ENCODE data around the gene AKAP13.
"Not testable (repeated sequence)": the region's sequence is repeated elsewhere in the genome, so short reads cannot be mapped to it uniquely, and the experiment has no call there.

Gene AKAP13

GRCh38 chr15:85475317-85475701 lies 94.9 kb downstream of the AKAP13 start:
- no peak for DNase-seq (ENCODE audit: low read depth, low spot score)

DNA sequence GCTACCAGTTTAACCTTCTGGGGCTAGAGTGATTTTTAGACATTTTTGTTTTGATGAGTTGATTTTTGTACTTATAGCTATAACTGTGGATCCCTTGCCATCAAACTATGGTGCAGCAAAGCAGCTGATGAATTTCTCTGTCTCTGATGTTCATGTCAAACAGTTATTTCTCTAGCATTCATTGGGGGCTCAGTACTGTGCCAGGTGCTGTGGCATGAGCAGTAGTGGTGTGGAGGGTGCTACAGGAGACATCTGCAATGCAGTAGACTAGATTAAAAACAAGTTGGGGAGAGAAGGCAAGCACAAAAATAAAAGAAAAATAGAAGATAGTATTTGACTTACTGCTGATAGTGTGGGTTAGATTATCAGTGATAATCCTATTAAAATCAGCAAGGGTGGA lies 95.3 kb downstream of the AKAP13 start:
- no peak for DNase-seq (ENCODE audit: low read depth, low spot score)

DNA sequence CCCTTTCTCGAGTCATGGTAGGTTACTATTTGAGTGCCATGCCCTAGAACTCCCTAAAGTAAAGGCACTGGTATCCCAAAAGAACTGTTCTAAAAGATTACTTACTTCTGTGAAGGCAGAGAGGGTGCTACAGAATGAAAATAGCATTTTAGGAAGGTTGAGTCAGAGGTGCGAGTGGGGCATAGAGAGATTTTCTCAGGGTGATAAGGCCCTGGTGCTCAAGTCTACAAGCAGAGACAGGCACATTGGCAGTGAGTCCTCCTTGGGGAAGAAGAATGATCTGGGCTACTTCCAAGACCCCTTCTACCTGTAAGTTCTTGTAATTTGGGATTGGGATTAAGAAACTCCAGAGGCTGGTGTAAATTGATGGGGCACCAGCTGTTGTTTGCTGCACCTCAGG lies 96.7 kb downstream of the AKAP13 start:
- no peak for DNase-seq (ENCODE audit: low read depth, low spot score)

DNA sequence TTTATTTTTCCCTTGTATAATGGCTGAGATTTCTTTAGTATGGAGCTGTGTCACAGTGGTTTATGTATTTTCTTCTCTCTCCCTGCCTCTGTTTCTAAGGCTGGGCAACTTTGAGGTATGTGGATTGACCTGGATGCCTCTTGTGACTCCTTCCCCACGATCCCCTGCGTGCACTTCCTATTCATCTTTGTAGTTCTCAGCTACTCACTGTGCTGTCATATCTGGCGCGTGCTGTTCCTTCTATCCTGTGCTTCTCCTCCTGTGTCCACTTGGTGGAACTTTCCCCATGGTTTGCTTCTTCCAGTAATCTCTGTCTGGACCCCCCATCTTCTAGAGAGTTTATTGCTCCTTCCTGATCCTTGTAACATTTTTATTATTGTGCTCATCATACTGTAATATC lies 97.3 kb downstream of the AKAP13 start:
- DNase-seq (ENCODE audit: low read depth, low spot score), result no peak

DNA sequence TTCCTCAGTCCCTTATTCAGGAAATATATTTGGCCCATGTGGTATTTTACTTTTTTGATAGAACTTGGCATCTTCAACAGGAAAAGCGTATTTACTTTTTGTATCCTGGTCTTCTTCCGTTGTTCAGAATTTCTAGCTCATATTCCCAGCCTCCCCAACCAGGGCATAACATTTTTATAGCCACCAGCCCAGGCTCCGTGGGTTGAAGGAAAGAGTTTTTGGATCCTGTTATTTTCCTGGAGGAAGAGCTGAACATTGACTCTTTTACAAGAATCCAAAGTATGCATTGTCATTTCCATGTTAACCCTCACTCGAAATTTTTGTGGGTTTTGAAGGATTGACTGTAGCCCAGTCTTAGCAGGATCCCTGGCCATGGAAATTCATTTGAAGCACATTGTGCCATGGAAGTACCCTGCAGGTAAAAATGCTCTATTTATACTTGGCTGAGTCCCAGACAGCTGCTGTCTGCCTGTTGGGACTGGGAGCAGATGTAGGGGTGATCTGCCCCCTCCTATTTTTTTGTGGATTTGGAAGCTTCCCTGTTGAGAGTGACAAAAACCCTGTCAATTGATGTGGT lies 98.8 kb downstream of the AKAP13 start:
- no peak for DNase-seq (ENCODE audit: low read depth, low spot score)

DNA sequence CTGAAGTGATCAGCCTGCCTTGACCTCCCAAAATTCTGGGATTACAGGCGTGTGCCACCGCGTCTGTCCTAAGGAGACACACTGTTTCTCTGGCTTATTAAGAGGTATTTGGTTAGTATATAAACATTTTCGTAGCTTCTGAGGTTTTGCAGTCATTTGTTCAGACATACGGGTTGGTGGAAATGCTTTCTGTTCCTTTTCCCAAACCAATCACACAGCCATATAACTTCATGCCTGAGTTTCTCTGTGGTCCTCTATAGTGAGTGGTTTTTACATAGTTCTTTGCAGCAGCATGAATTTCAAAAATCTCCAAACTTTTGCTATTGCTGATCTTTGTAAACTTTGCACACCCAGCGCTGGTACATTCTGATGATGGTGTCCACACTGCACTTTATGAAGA lies 100.5 kb downstream of the AKAP13 start:
- DNase-seq (ENCODE audit: low read depth, low spot score), result no peak

DNA sequence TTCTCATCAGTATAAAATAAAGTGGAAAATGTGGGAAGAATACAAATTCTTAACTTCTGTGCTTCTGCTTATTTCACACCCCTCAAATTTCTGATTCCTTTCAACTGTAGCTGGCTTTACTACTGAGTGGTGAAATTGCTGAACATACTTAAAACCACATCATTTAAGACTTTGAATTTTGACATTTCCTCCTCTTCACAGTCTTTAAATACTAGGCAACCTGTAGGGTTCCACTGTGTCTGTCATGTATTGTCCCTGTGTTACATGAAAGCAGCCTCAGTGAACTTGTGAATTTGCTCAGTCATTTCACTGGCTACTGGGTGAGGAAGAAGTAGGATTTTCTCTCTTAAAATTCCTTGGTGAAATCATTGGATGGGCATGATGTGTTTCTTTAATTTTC lies 101.1 kb downstream of the AKAP13 start:
- DNase-seq (ENCODE audit: low read depth, low spot score), result not testable (repeated sequence)

DNA sequence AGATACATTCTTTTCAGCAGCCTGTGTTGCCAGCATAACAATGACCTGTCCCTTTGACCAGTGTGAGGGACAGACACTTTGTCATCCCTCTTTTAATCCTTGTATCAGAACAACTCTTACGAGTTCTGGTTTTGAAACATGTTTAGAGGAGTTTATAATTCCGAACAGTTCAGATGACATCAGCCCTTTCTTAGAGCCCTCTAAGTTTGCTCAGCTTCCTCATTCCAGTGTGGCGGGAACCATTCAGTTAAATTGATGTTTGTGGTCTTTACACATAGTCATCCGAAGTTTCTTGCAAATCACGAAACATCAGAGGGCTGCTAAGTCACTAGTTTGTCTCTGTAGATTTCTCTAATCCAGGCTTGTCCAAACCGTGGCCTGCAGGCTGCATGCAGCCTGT lies 102.5 kb downstream of the AKAP13 start:
- DNase-seq (ENCODE audit: low read depth, low spot score), result no peak

- not testable (repeated sequence) for DNase-seq (ENCODE audit: low read depth, low spot score)
These were observed 103.6 kb downstream of the AKAP13 start for GRCh38 chr15:85483955-85484354.

DNA sequence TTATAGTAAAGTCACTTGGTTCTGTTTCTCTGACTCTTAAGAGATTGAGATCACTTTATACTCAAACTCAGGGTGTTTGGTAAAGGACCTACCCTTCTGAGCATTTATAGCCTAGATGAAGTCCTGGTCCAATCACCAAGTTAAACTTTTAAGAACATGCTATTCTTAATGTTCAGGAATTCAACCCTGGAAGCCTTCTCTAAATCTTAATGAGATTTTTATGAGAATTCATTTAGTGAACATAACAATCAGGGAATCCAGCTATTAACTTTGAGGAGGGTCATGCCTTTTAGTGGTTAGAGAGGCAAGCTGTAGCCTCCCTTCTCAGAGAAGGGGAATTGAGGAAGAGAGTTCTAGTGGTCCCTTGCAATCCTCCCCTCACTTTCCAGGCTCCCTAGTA lies 104.5 kb downstream of the AKAP13 start:
- DNase-seq (ENCODE audit: low read depth, low spot score), result not testable (repeated sequence)

DNA sequence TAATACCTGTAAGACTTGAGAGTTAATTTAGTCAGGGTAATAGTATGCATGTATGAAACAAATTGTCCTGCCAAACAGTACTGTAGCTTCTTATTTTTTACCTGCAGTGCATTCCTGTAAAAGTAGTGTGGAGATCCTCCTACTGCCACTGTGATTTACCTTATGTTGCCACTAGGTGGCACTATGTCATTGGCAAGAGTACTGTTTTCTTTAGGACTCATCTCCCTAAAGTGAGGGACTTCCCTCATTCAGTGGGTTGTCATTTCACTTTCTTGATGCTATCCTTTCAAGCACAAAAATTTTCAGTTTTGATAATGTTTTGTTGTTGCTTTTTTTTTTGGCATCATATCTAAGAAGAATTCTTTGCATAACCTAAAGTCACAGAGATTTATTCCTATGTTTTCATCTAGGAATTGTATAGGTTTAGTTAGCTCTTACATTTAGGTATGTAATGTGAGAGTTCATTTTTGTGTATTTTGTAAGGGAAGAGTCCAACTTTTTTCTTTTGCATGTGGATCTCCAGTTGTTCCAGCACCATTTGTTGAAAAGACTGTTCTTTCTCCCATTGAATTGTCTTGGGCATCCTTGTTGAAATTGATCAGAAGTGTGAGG lies 105.7 kb downstream of the AKAP13 start:
- DNase-seq (ENCODE audit: low read depth, low spot score), result peak; percentile 44

DNA sequence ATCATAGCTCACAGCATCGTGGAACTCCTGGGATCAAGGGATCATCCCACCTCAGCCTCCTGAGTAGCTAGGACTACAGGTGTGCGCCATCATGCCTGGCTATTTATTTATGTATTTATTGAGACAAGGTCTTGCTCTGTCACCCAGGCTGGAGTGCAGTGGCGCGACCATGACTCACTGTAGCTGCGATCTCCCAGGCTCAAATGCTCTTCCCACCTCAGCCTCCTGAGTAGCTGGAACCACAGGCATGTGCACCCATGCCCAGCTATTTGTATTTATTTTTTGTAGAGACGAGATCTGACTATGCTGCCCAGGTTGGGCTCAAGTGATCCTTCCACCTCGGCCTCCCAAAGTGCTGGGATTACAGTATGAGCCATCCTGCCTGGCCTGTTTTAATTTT lies 107.4 kb downstream of the AKAP13 start:
- DNase-seq (ENCODE audit: low read depth, low spot score), result not testable (repeated sequence)

DNA sequence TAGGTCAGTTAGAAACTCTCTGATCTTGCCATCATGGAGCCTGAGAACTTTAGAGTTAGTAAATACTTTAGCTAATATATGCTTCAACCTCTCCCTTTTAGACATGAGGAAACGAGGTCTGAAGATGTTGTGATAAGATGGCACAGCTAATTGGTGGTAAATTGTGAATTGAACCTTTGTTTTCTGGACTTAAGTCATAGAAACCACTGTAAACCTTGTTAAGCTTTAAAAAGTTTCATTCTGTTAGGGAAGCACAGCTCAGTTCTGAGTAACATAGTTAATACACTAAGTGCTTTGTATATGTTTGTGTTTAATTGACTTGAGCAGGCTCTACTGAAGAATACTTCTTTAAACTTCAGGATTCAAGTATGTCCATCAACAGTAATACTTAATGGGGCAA lies 108.6 kb downstream of the AKAP13 start:
- DNase-seq (ENCODE audit: low read depth, low spot score), result no peak

DNA sequence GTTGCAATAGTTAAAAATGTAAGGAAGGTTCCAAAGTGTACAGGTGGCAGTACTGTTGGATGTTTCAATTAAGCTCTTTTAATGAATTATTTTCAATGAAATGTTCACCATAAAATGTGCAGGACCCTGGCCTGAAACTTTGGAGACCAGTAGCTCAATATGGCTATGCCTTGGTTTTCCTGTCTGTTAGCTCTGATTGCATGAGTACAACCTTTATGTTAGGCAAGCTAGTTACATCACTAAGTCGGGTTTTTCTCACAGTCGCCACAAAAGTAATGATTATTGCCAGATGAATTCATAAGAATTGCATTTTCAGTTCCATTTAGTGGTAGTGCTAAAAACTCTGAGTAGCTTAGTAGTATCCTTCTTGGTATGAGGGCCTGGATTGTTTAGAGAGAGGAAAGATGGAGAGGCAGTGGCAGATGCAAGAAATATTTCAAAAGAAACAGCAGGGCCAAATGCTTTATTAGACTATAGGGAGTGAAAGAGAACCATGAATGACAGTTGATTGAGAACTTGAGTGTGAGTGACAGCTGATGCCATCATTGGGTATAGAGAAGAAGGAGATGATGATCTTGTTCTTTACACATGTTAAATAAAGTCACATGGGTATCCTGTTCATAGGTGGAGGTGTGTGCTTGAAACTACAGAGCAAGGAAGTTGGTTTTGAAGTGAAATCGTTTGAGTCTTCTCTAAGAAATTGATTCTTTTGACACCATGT lies 109.5 kb downstream of the AKAP13 start:
- no peak for DNase-seq (ENCODE audit: low read depth, low spot score)

DNA sequence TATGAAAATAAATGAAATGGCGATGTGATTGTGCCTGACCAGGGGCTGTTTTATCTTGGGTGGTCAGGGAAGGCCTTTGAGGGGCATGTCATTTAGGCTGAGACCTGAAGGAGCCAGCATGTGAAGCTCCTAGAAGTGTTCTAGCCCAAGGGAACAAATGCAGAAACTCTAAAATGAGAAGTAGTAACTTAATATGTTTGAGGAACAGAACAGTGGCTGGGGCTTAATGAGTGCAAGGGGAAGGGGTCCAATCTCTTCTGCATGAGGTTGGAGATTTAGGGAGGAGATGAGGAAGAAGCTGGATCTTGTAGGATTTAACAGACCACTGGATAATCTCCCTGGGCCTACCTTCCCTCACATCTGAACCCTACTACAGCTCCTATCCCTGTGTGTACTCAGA lies 110.5 kb downstream of the AKAP13 start:
- DNase-seq (ENCODE audit: low read depth, low spot score), result no peak

- DNase-seq (ENCODE audit: low read depth, low spot score), result no peak
These were observed 111.3 kb downstream of the AKAP13 start for GRCh38 chr15:85491691-85492090.

DNA sequence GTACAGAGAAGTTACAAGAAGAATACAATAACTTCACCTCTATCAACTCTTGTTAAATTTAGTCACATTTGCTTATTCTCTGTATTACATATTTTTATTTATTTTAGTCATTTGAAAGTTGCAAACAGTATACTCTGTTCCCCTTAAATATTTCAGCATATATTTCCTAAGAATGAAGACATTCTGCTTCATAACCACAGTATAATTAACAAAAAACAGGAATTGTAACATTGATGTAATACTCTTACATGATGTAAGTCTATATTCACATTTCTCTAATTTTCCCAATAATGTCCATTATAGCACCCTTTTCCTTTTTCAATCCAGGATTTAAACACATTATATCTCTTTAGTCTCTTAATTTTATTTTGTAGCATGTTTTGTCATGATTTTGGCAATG lies 112.0 kb downstream of the AKAP13 start:
- no peak for DNase-seq (ENCODE audit: low read depth, low spot score)

- DNase-seq (ENCODE audit: low read depth, low spot score), result no peak
These were observed 112.9 kb downstream of the AKAP13 start for GRCh38 chr15:85493260-85493659.

- DNase-seq (ENCODE audit: low read depth, low spot score), result peak; percentile 54
These were observed 113.8 kb downstream of the AKAP13 start for GRCh38 chr15:85494048-85494777.

- DNase-seq (ENCODE audit: low read depth, low spot score), result no peak
These were observed 114.7 kb downstream of the AKAP13 start for GRCh38 chr15:85495096-85495495.

GRCh38 chr15:85495544-85495943 lies 115.1 kb downstream of the AKAP13 start:
- DNase-seq (ENCODE audit: low read depth, low spot score), result no peak

- DNase-seq (ENCODE audit: low read depth, low spot score), result no peak
These were observed 115.7 kb downstream of the AKAP13 start for GRCh38 chr15:85496151-85496550.
